DMS53 treated with DMSO at 0.1 percent for 48 hours (cell line): ENCODE measurements around the gene PFDN1.

ENCODE experiments used
- DNase-seq: peaks from one replicate; lab custom pipeline; 2025; ENCODE audit not compliant: unreplicated experiment; lab: John Stamatoyannopoulos, UW

PFDN1 gene

DNA sequence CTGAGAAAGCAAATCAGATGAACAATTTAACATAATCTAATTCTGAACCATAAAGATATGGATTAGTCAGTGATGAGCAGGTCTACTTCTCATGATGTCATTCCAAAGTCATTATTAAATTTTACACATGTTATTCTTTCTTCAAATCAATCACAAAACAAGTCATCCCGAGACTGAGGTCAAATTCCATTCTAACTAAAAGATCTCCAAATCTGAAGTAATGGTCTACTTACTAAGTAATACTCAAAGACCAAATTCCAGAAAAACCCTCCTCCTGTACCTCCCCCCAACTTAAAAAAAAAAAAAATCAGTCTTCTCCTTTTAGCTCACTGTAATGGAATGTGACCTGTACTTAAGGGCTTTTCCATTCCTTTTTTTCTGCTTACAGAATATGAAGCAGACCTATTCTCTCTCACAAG, 4.7 kb downstream of the PFDN1 start:
- no peak for DNase-seq

DNA sequence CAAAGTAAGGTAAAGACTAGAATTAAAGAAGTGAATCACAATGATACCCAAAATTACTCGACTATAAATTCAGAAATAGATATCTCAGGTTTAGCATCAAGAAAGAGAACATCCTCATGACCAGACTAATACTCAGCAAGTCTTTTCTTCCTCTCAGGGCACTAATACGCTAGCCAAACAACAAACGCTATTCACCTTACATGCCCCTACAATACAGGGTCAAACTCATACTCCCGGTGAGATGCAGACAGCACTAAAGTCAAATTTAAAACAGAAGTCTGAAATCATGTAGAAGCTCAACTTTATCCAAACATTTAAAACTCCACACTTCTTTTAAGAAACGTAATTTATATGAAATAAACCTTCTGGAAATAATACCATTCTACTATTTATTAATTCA, 5.6 kb downstream of the PFDN1 start:
- DNase-seq: no peak

DNA sequence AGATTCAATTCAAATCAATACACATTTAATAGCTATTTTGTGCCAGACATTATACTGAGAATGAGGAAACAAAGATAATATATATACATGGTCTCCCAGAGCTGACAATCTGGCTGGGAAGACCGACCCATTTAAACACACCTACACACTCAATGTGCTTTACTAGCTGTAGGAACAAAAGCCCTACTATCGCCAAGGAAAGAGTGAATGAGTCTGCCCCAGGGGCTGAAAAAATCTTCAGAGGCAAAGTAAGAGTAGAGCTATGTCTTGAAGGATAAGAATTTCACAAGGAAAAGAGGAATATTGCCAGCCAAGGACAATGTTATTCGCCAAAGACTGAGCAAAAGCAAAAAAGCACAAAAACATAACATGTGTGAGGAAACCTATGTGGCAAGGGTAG, 6.6 kb downstream of the PFDN1 start:
- no peak for DNase-seq

DNA sequence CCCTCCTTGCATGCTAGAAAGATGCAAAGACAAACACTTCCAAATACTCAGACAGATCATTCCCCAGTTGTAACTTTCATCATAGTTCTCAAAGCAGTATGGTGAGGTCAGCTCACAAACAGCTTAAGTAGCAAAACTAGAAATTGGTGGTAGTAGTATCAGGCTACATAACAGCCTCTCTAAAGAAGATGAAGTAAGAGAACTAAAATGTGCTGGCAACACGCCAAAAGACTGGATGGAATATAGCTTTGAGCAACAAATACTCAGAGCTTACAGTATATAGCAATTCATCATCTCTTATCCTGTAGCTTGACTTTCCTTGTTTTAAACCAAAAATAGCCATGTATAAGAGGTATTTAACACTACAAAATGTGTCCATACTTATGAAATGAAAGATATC, 7.5 kb downstream of the PFDN1 start:
- peak; percentile 5 for DNase-seq

GRCh38 chr5:140294753-140295152, 8.1 kb downstream of the PFDN1 start:
- DNase-seq: no peak

GRCh38 chr5:140293849-140294100, 9.1 kb downstream of the PFDN1 start:
- no peak for DNase-seq

DNA sequence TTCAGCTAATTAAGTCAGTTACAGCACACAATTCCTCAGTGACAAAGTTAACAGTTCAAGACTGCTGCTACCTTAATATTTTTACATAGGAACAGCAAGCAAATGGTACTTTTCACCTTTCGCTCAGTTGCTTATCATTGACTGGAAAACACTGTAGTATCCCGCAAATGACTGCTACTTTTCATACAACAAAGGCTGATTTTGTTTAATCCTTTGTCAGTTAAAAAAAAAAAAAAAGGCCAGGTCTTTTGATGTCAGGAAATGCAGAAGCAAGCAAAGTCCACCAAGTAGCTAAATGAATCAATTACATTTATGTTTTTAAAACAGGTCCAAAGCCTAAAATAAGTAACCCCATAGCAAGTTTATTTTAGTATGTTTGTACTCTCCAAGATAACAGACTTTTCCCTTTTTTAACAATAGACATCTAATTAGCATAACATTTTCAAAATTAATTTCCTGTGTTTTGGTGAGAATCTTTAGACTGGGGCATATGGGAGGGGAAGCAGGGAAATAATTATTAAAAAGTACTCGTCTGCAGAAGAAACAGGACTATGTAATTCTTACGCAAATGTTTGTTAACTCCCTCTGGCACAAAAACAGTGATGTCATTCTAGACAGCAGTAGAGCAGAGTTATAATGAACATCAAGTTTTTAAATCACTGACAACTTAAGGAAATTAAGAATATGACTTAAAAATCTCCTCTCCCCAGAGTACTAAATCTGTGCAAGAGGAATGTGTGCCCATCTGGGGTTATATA, 9.6 kb downstream of the PFDN1 start:
- DNase-seq: no peak

DNA sequence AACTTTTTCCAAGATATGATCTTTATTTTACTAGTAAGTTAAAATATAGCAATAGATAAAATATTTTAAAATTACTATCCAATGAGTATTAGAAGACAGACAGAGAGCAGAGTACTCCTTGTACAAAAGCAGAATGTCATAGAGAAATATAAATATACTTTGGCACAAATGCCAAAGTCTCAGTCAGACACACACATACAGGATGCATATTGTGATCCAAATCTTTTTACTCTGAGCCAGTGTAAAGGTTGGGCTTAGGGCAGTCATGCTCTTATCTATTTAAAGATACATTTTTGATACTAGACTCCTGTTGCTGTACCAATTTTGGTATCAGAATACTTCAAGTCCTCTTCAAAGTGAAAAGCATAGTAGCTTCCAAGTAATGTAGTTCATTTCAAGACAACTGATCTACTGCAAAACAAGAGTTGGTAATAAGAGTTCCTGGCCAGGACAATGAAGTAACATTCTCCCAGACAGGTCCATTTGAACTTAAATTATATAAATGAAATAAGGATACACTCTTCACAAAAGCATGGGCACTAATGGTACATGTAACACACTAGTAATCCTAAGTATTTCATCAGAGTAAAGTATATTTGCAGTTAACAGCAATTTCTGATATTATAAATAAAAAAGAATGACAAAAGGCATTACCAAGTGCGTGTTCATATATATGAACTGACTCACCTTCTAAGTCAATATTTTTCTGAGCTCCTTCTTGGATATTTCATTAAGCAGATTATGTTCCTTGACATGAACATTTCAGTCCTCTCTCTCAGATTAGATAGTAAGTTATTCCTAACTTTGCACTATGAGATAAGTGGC, 10.5 kb downstream of the PFDN1 start:
- DNase-seq: no peak

DNA sequence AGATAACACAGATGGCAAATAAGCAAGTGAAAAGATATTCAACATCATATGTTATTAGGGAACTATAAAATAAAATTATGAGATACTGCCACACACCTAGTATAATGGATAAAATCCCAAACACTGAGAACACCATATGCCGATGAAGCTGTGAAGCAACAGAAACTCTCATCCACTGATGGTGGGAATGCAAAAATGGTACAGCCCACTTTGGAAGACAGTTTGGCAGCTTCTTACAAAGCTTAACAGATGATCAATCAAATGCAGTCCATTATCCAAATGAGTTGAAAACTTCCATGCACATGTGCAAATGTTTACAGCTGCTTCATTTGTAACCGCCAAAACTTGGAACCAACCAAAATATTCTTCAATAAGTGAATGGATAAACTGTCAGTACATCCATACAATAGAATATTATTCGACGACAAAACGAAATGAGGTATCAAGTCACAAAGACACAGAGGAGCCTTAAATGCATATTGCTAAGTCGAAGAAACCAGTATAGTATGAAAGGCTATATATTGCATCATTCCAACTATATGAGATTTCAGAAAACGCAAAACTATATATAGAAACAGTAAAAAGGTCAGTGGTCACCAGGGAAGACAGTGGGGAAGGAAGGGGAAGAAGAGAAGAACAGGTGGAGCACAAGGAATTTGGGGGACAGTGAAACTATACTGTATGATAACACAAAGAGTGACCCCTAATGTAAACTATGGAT, 14.9 kb downstream of the PFDN1 start:
- DNase-seq: no peak

GRCh38 chr5:140286424-140286823, 16.5 kb downstream of the PFDN1 start:
- DNase-seq: no peak

- DNase-seq: no peak
Measured at GRCh38 chr5:140284013-140284412, 18.9 kb downstream of the PFDN1 start.

- no peak for DNase-seq
Measured at GRCh38 chr5:140282266-140282665, 20.6 kb downstream of the PFDN1 start.

DNA sequence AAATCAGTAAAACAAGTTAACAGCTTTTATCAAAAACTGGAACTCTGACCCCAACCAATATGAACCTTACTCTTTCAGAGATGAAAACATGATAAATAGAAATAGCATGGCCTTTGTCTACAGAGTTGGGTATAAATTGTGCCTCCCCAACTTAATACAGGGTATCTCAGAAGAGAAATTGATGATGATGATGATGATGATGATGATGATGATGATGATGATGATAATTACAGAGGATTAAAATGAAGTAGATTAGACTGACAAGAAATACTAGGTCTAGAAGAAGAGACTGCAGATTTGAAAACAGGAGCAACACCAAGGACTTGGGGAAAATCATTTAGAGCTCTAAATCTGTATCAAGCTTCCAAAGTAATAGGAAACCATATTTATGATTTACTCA, 27.1 kb downstream of the PFDN1 start:
- no peak for DNase-seq

- DNase-seq: no peak
Measured at GRCh38 chr5:140273401-140273877, 29.5 kb downstream of the PFDN1 start.

GRCh38 chr5:140270008-140270407, 32.9 kb downstream of the PFDN1 start:
- no peak for DNase-seq

GRCh38 chr5:140267559-140268018, 35.3 kb downstream of the PFDN1 start:
- no peak for DNase-seq

DNA sequence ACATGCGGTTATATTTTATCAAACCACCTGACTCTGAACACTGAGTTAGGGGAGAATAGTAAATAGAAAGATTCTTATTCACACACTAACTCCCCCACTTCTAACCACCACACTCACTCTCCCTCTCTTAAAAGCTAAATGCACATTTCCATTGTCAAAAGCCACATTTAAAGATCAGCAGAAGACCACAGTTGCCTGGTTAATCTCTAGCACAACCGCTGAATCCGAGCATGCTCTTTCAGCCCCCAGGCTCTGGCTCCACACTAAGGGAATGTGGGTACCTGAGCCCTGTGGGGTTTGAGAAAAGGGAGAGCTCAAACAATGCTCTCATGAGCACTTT, 35.7 kb downstream of the PFDN1 start:
- no peak for DNase-seq

DNA sequence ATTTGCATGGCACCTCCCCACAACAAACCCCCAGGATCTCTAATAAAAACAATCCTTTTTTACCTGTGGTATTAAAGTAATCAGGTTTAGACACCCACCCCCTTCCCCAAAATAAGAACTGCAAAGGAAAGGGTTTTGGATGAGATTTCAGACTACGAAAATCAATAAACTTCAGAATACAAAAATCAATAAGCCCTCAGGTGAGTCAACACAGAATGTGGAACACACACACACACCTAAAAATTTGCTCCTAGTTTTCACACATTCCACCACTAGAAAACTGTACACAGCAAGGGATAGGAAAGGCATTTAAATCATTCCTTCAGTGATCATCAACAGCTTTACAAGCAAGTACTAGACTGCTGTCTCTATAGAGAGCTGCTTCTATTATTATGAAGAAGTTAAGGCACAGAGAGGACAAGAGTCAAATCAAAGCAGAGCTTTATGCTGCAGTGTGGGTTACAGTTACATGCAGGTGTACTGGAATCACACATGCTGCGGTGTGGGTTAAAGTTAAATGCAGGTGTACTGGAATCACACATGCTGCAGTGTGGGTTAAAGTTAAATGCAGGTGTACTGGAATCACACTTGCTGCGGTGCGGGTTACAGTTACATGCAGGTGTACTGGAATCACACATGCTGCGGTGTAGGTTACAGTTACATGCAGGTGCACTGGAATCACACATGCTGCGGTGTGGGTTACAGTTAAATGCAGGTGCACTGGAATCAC, 36.3 kb downstream of the PFDN1 start:
- no peak for DNase-seq

GRCh38 chr5:140265845-140266244, 37.1 kb downstream of the PFDN1 start:
- DNase-seq: no peak

- DNase-seq: no peak
Measured at GRCh38 chr5:140262839-140263238, 40.1 kb downstream of the PFDN1 start.

DNA sequence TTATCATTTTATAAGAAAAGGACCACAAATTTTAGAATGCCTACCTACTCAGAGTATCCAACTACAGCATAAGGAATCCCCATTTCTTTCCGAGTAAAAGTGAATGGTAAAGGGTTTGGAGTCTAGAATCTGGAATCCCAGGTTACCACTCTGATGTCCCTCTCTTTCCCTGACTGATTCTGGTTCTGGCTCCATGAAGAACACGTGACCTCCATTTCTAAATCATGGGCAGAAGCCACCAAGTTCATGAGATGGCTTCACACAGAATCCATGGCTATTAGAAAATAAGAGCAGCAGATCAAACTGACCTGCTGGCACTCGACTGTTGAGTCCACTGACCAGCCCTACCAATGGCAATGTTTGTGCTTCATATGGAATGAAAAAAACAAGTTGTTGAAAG, 40.7 kb downstream of the PFDN1 start:
- no peak for DNase-seq
